B cell (primary cell): ENCODE measurements around the gene C1orf226. TPM values are rescaled to one million over a fixed set of nuclear protein-coding genes. Genes with fewer than 3 reads are reported as not detected.

Experiments
- ATAC-seq: fragments of 200-7000 bp; cut with Tn5 transposase; one replicate; pipeline ENCODE4 v1.10.0; 2021; ENCODE audit warnings: low read depth, mild to moderate bottlenecking, moderate number of reproducible peaks, moderate library complexity
- CTCF ChIA-PET: fragments of 350-600 bp; sonication (Branson Sonifier 250); formaldehyde crosslinking; loops from one replicate; lab custom pipeline; 2021; ENCODE audit warnings: antibody characterized with exemption, inconsistent platforms; lab: Charles Lee
- POLR2A ChIA-PET: fragments of 350-600 bp; sonication (Branson Sonifier 250); formaldehyde crosslinking; loops from one replicate; lab custom pipeline; 2021; ENCODE audit warnings: antibody characterized with exemption; lab: Charles Lee
- DNase-seq: peaks from one replicate; pipeline ENCODE4 v3.0.0; 2013
- H2AFZ ChIP-seq: 2 replicates; pipeline ENCODE4 v1.6.1; 2012; ENCODE audit warnings: mild to moderate bottlenecking, low read depth, low read length; ENCODE audit not compliant: insufficient read depth, poor library complexity, severe bottlenecking
- H3K27ac ChIP-seq, 2 donors: 1 replicate in 1 of 2; 2 replicates in 1 of 2; pipeline ENCODE4 v1.5.1; 2012 to 2013; ENCODE audit warnings: low read length in 2 of 2, mild to moderate bottlenecking in 2 of 2, moderate library complexity in 1 of 2
- H3K27me3 ChIP-seq, 4 experiments: fragments of 200-600 bp in 1 of 4; sonication (generic) in 1 of 4; replicated peaks in 1 of 4; 1 replicate in 2 of 4; 2 replicates in 2 of 4; pipeline versions ENCODE4 v1.6.1 to v1.7.0; 2013 to 2016; ENCODE audit warnings: low read length in 3 of 4, mild to moderate bottlenecking in 2 of 4, mixed read lengths in 1 of 4, moderate library complexity in 1 of 4; ENCODE audit not compliant: insufficient read depth in 4 of 4, control insufficient read depth in 3 of 4; ENCODE audit errors: control extremely low read depth in 1 of 4
- H3K36me3 ChIP-seq, 2 experiments: replicated peaks in 1 of 2; 1 replicate in 1 of 2; 2 replicates in 1 of 2; pipeline versions ENCODE4 v1.6.1 to v1.7.1; 2013; ENCODE audit warnings: low read length in 1 of 2; ENCODE audit not compliant: insufficient read depth in 2 of 2, control insufficient read depth in 1 of 2; ENCODE audit errors: control extremely low read depth in 1 of 2, extremely low read depth in 1 of 2
- H3K4me1 ChIP-seq, 2 donors: fragments of 200-600 bp in 1 of 2; sonication (generic) in 1 of 2; 1 replicate in 1 of 2; 2 replicates in 1 of 2; pipeline versions ENCODE4 v1.5.1 to v1.6.1; 2013 to 2017; ENCODE audit warnings: low read length in 2 of 2; ENCODE audit not compliant: control insufficient read depth in 2 of 2, insufficient read depth in 2 of 2
- H3K4me2 ChIP-seq: replicated peaks from 2 replicates; pipeline ENCODE3; 2012; ENCODE audit warnings: mild to moderate bottlenecking, low read depth, low read length; ENCODE audit not compliant: poor library complexity, severe bottlenecking
- H3K4me3 ChIP-seq, 5 experiments: fragments of 200-600 bp in 1 of 5; sonication (generic) in 1 of 5; 1 replicate in 3 of 5; 2 replicates in 2 of 5; pipeline versions ENCODE4 v1.5.1 to v1.7.0; 2011 to 2016; ENCODE audit warnings: low read length in 4 of 5, mild to moderate bottlenecking in 4 of 5, low read depth in 2 of 5, control low read depth in 1 of 5, moderate library complexity in 1 of 5; ENCODE audit not compliant: insufficient read depth in 1 of 5; ENCODE audit errors: control extremely low read depth in 1 of 5, extremely low read depth in 1 of 5
- H3K79me2 ChIP-seq: fragments of 200-600 bp; sonication (generic); one replicate; pipeline ENCODE4 v1.6.0; 2016; ENCODE audit warnings: low read length; ENCODE audit not compliant: control insufficient read depth, insufficient read depth
- H3K9ac ChIP-seq: fragments of 200-600 bp; sonication (generic); 2 replicates; pipeline ENCODE4 v1.6.1; 2017; ENCODE audit warnings: mild to moderate bottlenecking, low read length, moderate library complexity
- H3K9me3 ChIP-seq, 3 donors: one replicate each; pipeline versions ENCODE4 v1.6.1 to v1.7.1; 2013; ENCODE audit warnings: low read length in 2 of 3; ENCODE audit not compliant: control insufficient read depth in 2 of 3, insufficient read depth in 1 of 3; ENCODE audit errors: control extremely low read depth in 1 of 3
- H4K20me1 ChIP-seq: 2 replicates; pipeline ENCODE4 v1.6.0; 2012; ENCODE audit warnings: mild to moderate bottlenecking, low read length; ENCODE audit not compliant: insufficient read depth, control insufficient read depth, poor library complexity, severe bottlenecking
- H3K27ac Mint-ChIP-seq: one replicate; pipeline ENCODE4 v1.8.0; 2021; ENCODE audit warnings: mixed read lengths
- H3K27me3 Mint-ChIP-seq: one replicate; pipeline ENCODE4 v1.8.0; 2021; ENCODE audit warnings: mixed read lengths
- H3K4me1 Mint-ChIP-seq: one replicate; pipeline ENCODE4 v1.8.0; 2021; ENCODE audit warnings: mixed read lengths
- H3K4me3 Mint-ChIP-seq: one replicate; pipeline ENCODE4 v1.8.0; 2021; ENCODE audit warnings: mixed read lengths
- H3K9me3 Mint-ChIP-seq: one replicate; pipeline ENCODE4 v1.8.0; 2022; ENCODE audit warnings: mixed read lengths; ENCODE audit not compliant: insufficient read depth
- CTCF ChIP-seq: fragments of 200-600 bp; IDR thresholded peaks from one replicate; pipeline ENCODE4 v1.8.0; 2022; ENCODE audit warnings: antibody characterized with exemption, mild to moderate bottlenecking
- EZH2 ChIP-seq: IDR thresholded peaks from 2 replicates; pipeline ENCODE4 v1.6.1; 2012; ENCODE audit warnings: borderline replicate concordance, low read depth, mild to moderate bottlenecking, moderate library complexity, low read length; ENCODE audit not compliant: insufficient read depth, poor library complexity, severe bottlenecking
- WGBS: methylation state at CpG from one replicate; pipeline ENCODE4 v1.1.5; 2013; ENCODE audit warnings: missing lambda C conversion rate; ENCODE audit not compliant: insufficient coverage; 5-methylcytosine and 5-hydroxymethylcytosine counted together
- intact Hi-C: fragments of 100-400 bp; cut with micrococcal nuclease; formaldehyde crosslinking; loops from one replicate; pipeline ENCODE4 v1.10.0; 2022
- polyA plus RNA-seq: library from polyadenylated mRNA; depleted of rRNA; stranded (reverse); fragments of >200 nt; gene quantifications from 2 replicates; pipeline ENCODE4 v1.2.3, GENCODE V29; 2012
- total RNA-seq, 2 donors: library from RNA; stranded (reverse); fragments of 120-200 nt in 1 of 2; gene quantifications; 1 replicate in 1 of 2; 2 replicates in 1 of 2; pipeline versions ENCODE4 v1.2.3 to v1.2.4, GENCODE V29; 2013 to 2022

C1orf226 gene
- total and polyA plus RNA-seq, 2 donors (not counting 1 experiment from before 2014, with no cell fraction given): 0.01 to 0.10 TPM

GRCh38 chr1:162369571-162369970 is 12.0 kb upstream of the C1orf226 start:
- Histone ChIP-seq H3K27ac (no peak overlapping the region), H3K27me3 (no peaks in the 10 kb centered on the region), H3K9ac (no peak overlapping the region), H4K20me1 (no peaks in the 10 kb centered on the region), H3K79me2 (no peaks in the 10 kb centered on the region), H3K4me1 (no peaks in the 10 kb centered on the region), H3K4me3 (no peak overlapping the region), H3K9me3 (no peaks in the 10 kb centered on the region), H2AFZ (no peak overlapping the region), H3K4me2 (no peak overlapping the region), H3K36me3 (no peaks in the 10 kb centered on the region)
- Mint-ChIP-seq H3K27ac (no peak overlapping the region), H3K27me3 (peaks cover 11% of the 10 kb centered on the region), H3K9me3 (no peaks in the 10 kb centered on the region), H3K4me3 (no peak overlapping the region), H3K4me1 (no peaks in the 10 kb centered on the region)
- CTCF ChIA-PET: no interaction called here
- 98% methylated on average over 5 of the region's 7 CpGs for WGBS
- POLR2A ChIA-PET: no interaction called here
- DNase-seq: no peak
- intact Hi-C loops: no loop called here
- no peak for ATAC-seq
- TF ChIP-seq CTCF: no peak
- TF ChIP-seq EZH2: no peak

GRCh38 chr1:162370161-162370560 is 11.4 kb upstream of the C1orf226 start:
- no peaks in the 10 kb centered on the region for H3K4me1 ChIP-seq
- H3K36me3 ChIP-seq: no peaks in the 10 kb centered on the region
- no peak overlapping the region for H3K4me2 ChIP-seq
- H3K27ac ChIP-seq: no peak overlapping the region
- H3K9me3 ChIP-seq: no peaks in the 10 kb centered on the region
- no peaks in the 10 kb centered on the region for H3K27me3 ChIP-seq
- ATAC-seq (no peak), DNase-seq (no peak)
- no peaks in the 10 kb centered on the region for H3K4me1 Mint-ChIP-seq
- H4K20me1 ChIP-seq: no peaks in the 10 kb centered on the region
- H3K9ac ChIP-seq: no peak overlapping the region
- CTCF ChIA-PET: no interaction called here
- peaks cover 8% of the 10 kb centered on the region for H3K27me3 Mint-ChIP-seq
- no peak overlapping the region for H3K27ac Mint-ChIP-seq
- H3K79me2 ChIP-seq: no peaks in the 10 kb centered on the region
- H3K4me3 Mint-ChIP-seq: no peak overlapping the region
- H3K4me3 ChIP-seq: no peak overlapping the region
- H3K9me3 Mint-ChIP-seq: no peaks in the 10 kb centered on the region
- TF ChIP-seq EZH2 (no peak), CTCF (no peak)
- POLR2A ChIA-PET: no interaction called here
- 100% methylated on average over 1 of the region's 1 CpG for whole genome bisulfite sequencing
- H2AFZ ChIP-seq: no peak overlapping the region
- intact Hi-C loops: no loop called here
